GM23248 (cell line): ENCODE measurements around the gene CWF19L2. TPM values are rescaled to one million over a fixed set of nuclear protein-coding genes. Genes with fewer than 3 reads are reported as not detected.

ENCODE experiments used
- DNase-seq: peaks from one replicate; pipeline ENCODE4 v3.0.0-alpha.2; 2015
- H2AFZ ChIP-seq: fragments of 200-600 bp; sonication (generic); 2 replicates; pipeline ENCODE4 v1.6.1; 2016; ENCODE audit warnings: antibody characterized with exemption
- H3F3A ChIP-seq: fragments of 200-600 bp; sonication (generic); 2 replicates; pipeline ENCODE4 v1.6.1; 2016; ENCODE audit warnings: mild to moderate bottlenecking, antibody characterized with exemption, mixed run types; ENCODE audit not compliant: insufficient read depth
- H3K27ac ChIP-seq: fragments of 200-600 bp; sonication (generic); 2 replicates; pipeline ENCODE4 v1.5.1; 2016; ENCODE audit warnings: mild to moderate bottlenecking
- H3K27me3 ChIP-seq: fragments of 200-600 bp; sonication (generic); replicated peaks from 2 replicates; pipeline ENCODE4 v1.6.1; 2016; ENCODE audit warnings: mild to moderate bottlenecking; ENCODE audit not compliant: insufficient read depth
- H3K36me3 ChIP-seq: fragments of 200-600 bp; sonication (generic); 2 replicates; pipeline ENCODE4 v1.6.1; 2016; ENCODE audit warnings: low read depth, mild to moderate bottlenecking
- H3K4me1 ChIP-seq: fragments of 200-600 bp; sonication (generic); 2 replicates; pipeline ENCODE4 v1.6.1; 2016; ENCODE audit warnings: mild to moderate bottlenecking; ENCODE audit not compliant: insufficient read depth
- H3K4me2 ChIP-seq: fragments of 200-600 bp; sonication (generic); one replicate; pipeline ENCODE4 v1.6.1; 2016; ENCODE audit warnings: mild to moderate bottlenecking; ENCODE audit not compliant: unreplicated experiment
- H3K4me3 ChIP-seq: fragments of 200-600 bp; sonication (generic); 2 replicates; pipeline ENCODE4 v1.5.1; 2016; ENCODE audit warnings: mild to moderate bottlenecking
- H3K79me2 ChIP-seq: fragments of 200-600 bp; sonication (generic); 2 replicates; pipeline ENCODE4 v1.6.1; 2016; ENCODE audit warnings: mild to moderate bottlenecking; ENCODE audit not compliant: insufficient read depth
- H3K9ac ChIP-seq: fragments of 200-600 bp; sonication (generic); 2 replicates; pipeline ENCODE4 v1.6.1; 2016; ENCODE audit warnings: mild to moderate bottlenecking
- H3K9me2 ChIP-seq: fragments of 200-600 bp; sonication (generic); 2 replicates; pipeline ENCODE4 v1.6.1; 2016; ENCODE audit warnings: mixed run types, mild to moderate bottlenecking, moderate library complexity; ENCODE audit not compliant: insufficient read depth
- H3K9me3 ChIP-seq: fragments of 200-600 bp; sonication (generic); one replicate; pipeline ENCODE4 v1.6.1; 2017; ENCODE audit warnings: low read depth
- H4K20me1 ChIP-seq: fragments of 200-600 bp; sonication (generic); 2 replicates; pipeline ENCODE4 v1.6.0; 2016; ENCODE audit not compliant: insufficient read depth
- EZH2 ChIP-seq: fragments of 200-600 bp; sonication (generic); IDR thresholded peaks from 2 replicates; pipeline ENCODE4 v1.6.1; 2018; ENCODE audit warnings: antibody characterized with exemption, mild to moderate bottlenecking; ENCODE audit not compliant: insufficient read depth, poor library complexity, severe bottlenecking
- EZH2phosphoT487 ChIP-seq: fragments of 200-600 bp; sonication (generic); IDR thresholded peaks from 2 replicates; pipeline ENCODE4 v1.6.1; 2018; ENCODE audit warnings: antibody characterized with exemption, moderate library complexity, mild to moderate bottlenecking, low read depth; ENCODE audit not compliant: insufficient read depth
- WGBS, 2 experiments: methylation state at CpG; one replicate each; pipeline ENCODE4 v1.1.6; 2015 to 2017; ENCODE audit warnings: low lambda C conversion rate in 2 of 2, low coverage in 1 of 2; ENCODE audit errors: missing lambda C conversion rate in 2 of 2; 5-methylcytosine and 5-hydroxymethylcytosine counted together
- in situ Hi-C: fragments of 300-500 bp; cut with MboI; formaldehyde crosslinking; loops from 2 replicates; pipeline ENCODE4 v1.15.0; 2020
- polyA plus RNA-seq: library from polyadenylated mRNA; unstranded; fragments of >200 nt; fragmentation: Nextera tagmentation; extraction: Ambion mirVana; gene quantifications from 2 replicates; pipeline ENCODE4 v1.2.1, GENCODE V29; 2016
- total RNA-seq: library from RNA; depleted of rRNA; stranded (reverse); fragments of >200 nt; shearing (Covaris generic); gene quantifications from 2 replicates; pipeline ENCODE4 v1.2.3, GENCODE V29; 2014; rRNA removed

CWF19L2 gene
- total and polyA plus RNA-seq, 2 experiments from 2014 or later: 3.4 to 6.9 TPM

DNA sequence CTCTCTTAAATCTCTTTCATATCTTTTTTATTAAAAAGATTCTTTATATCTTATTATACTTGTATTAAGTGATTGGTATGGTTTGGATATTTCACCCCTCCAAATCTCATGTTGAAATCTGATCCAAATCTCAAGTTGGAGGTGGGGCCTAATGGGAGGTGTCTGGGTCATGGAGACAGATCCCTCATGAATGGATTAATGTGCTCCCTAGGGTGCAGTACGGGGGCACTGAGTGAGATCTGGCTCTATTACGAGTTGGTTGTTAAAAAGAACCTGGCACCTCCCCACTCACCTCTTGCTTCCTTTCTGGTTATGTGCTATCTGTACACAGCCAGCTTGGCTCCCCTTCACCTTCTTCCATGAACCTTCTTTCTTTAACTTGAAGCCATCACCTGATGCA is 149.6 kb downstream of the CWF19L2 start:
- no peak overlapping the region for H2AFZ ChIP-seq
- no peak overlapping the region for H3K27ac ChIP-seq
- no peaks in the 10 kb centered on the region for H4K20me1 ChIP-seq
- DNase-seq: no peak
- no peak overlapping the region for H3K4me3 ChIP-seq
- TF ChIP-seq EZH2phosphoT487: no peak
- TF ChIP-seq EZH2: no peak
- in situ Hi-C loops: no loop called here
- no peaks in the 10 kb centered on the region for H3K79me2 ChIP-seq
- H3K36me3 ChIP-seq: 0 out of 2 replicates have a peak, but pooled peaks cover 5% of the 10 kb centered on the region
- H3K27me3 ChIP-seq: no peaks in the 10 kb centered on the region
- H3K4me1 ChIP-seq: no peaks in the 10 kb centered on the region
- no peaks in the 10 kb centered on the region for H3K9me3 ChIP-seq
- no peaks in the 10 kb centered on the region for H3F3A ChIP-seq
- no peaks in the 10 kb centered on the region for H3K9me2 ChIP-seq
- H3K4me2 ChIP-seq: no peak overlapping the region
- H3K9ac ChIP-seq: no peak overlapping the region
- WGBS, 2 experiments: 42 to 46% methylated on average over 2 of the region's 2 CpGs

GRCh38 chr11:107301878-107302277 is 155.7 kb downstream of the CWF19L2 start:
- Histone ChIP-seq H3F3A (no peaks in the 10 kb centered on the region), H3K9me2 (no peaks in the 10 kb centered on the region), H2AFZ (no peak overlapping the region), H3K9ac (no peak overlapping the region), H3K27me3 (no peaks in the 10 kb centered on the region), H3K4me3 (no peak overlapping the region), H3K9me3 (no peaks in the 10 kb centered on the region), H3K27ac (no peak overlapping the region), H3K4me1 (no peaks in the 10 kb centered on the region), H3K36me3 (no peaks in the 10 kb centered on the region; the same call in 1 of the 2 replicates), H3K79me2 (no peaks in the 10 kb centered on the region), H4K20me1 (no peaks in the 10 kb centered on the region), H3K4me2 (no peak overlapping the region)
- 92 to 97% methylated on average over 1 of the region's 1 CpG for WGBS, 2 experiments
- in situ Hi-C loops: no loop called here
- DNase-seq: no peak
- no peak for TF ChIP-seq EZH2
- no peak for TF ChIP-seq EZH2phosphoT487

GRCh38 chr11:107293677-107294344 is 163.8 kb downstream of the CWF19L2 start:
- Histone ChIP-seq H3K27ac (no peak overlapping the region), H3K79me2 (no peaks in the 10 kb centered on the region), H3K9me3 (no peaks in the 10 kb centered on the region), H3K27me3 (no peaks in the 10 kb centered on the region), H3K4me3 (no peak overlapping the region), H3K9me2 (no peaks in the 10 kb centered on the region), H4K20me1 (no peaks in the 10 kb centered on the region), H3K36me3 (0 out of 2 replicates have a peak, but pooled peaks cover 3% of the 10 kb centered on the region), H3K4me2 (no peak overlapping the region), H2AFZ (no peak overlapping the region), H3K9ac (no peak overlapping the region), H3F3A (no peaks in the 10 kb centered on the region), H3K4me1 (no peaks in the 10 kb centered on the region)
- in situ Hi-C loops: no loop called here
- TF ChIP-seq EZH2phosphoT487 (no peak), EZH2 (no peak)
- no peak for DNase-seq
- WGBS, 2 experiments: 80 to 84% methylated on average over 13 of the region's 13 CpGs

GRCh38 chr11:107282195-107282594 is 175.4 kb downstream of the CWF19L2 start:
- H3K4me3 ChIP-seq: no peak overlapping the region
- no peak overlapping the region for H2AFZ ChIP-seq
- no peak for TF ChIP-seq EZH2phosphoT487
- TF ChIP-seq EZH2: no peak
- no peaks in the 10 kb centered on the region for H3K27me3 ChIP-seq
- H3F3A ChIP-seq: no peaks in the 10 kb centered on the region
- H3K36me3 ChIP-seq: no peaks in the 10 kb centered on the region
- no peak overlapping the region for H3K27ac ChIP-seq
- no peaks in the 10 kb centered on the region for H3K9me2 ChIP-seq
- H3K9ac ChIP-seq: no peak overlapping the region
- no peak overlapping the region for H3K4me2 ChIP-seq
- H3K4me1 ChIP-seq: no peaks in the 10 kb centered on the region
- H3K9me3 ChIP-seq: no peaks in the 10 kb centered on the region
- no peaks in the 10 kb centered on the region for H4K20me1 ChIP-seq
- no peak for DNase-seq
- WGBS, 2 experiments: 90 to 92% methylated on average over 1 of the region's 1 CpG
- no peaks in the 10 kb centered on the region for H3K79me2 ChIP-seq
- in situ Hi-C loops: no loop called here

Other genes with a start within 250 kb of the CWF19L2 start
- 10.7 and 14.0 TPM in 2 replicates for gene ALKBH8, start 107.9 kb upstream of the CWF19L2 start, total RNA-seq
- 6.6 and 6.8 TPM in 2 replicates for gene ALKBH8, start 107.9 kb upstream of the CWF19L2 start, polyA plus RNA-seq
- gene ELMOD1, start 133.3 kb upstream of the CWF19L2 start, total RNA-seq: 0.76 TPM in 1 of 2 replicates, not detected in the other
- gene ELMOD1, start 133.3 kb upstream of the CWF19L2 start, polyA plus RNA-seq: 0.32 and 0.51 TPM in 2 replicates